ENCODE data around the gene CTRB1.
"Not testable (repeated sequence)": the region's sequence is repeated elsewhere in the genome, so short reads cannot be mapped to it uniquely, and the experiment has no call there.

The CTRB1 gene

DNA sequence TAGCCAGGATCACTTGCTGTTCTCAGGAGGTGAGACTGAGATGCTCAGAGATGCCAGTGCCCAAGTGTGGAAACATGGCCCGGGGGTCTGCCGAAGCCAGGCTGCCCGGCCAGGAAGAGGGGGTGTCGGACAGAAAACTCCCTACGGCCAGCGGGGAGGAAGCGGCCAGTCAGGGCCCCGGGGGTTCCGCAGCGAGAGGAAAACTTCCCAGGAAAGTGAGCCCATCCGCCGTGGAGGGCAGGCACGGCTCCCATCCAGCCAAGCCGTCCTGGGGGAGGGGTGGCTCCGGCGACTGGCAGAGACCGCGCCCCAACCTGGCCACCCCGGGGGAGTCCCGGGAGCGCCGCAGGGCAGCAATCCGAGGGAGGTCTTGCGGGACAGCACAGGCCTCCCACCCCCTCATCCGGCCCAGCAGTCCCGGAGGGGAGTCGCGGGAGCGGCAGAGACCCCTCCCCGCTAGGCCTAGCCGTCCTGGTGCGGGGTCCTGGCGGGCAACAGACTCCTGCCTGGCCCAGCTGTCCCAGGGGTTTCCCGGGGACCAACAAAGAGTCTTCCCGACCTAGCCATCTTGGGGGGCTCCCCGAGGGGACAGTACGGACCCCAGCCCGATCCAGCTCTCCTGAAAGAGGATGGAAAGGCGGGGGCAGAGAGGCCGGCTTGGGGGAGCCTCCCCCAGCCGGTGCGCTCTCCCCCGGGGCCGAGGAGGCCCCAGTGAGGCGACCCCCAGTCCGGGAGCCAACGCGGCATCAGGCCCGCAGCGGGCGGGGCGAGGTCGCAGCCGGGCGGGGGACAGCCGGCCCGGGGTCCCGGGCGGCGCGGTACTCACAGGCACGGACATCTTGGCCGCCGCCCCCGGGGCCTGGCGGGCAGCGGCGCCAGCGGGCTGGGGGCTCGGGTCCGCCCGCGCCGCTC, 46.5 kb downstream of the CTRB1 start:
- peak; percentile 69 for DNase-seq (ENCODE audit: insufficient read length)
- no peak for FAIRE-seq
- no peak for TF ChIP-seq TAF1 (IDR thresholded peaks at IDR 0.05; ENCODE audit: borderline replicate concordance, low read depth, low read length)
- TF ChIP-seq POLR2A (IDR thresholded peaks at IDR 0.05; ENCODE audit: low read depth, low read length) = no peak
- TF ChIP-seq POLR2AphosphoS5 (IDR thresholded peaks at IDR 0.05; ENCODE audit: low read depth, low read length) = no peak

DNA sequence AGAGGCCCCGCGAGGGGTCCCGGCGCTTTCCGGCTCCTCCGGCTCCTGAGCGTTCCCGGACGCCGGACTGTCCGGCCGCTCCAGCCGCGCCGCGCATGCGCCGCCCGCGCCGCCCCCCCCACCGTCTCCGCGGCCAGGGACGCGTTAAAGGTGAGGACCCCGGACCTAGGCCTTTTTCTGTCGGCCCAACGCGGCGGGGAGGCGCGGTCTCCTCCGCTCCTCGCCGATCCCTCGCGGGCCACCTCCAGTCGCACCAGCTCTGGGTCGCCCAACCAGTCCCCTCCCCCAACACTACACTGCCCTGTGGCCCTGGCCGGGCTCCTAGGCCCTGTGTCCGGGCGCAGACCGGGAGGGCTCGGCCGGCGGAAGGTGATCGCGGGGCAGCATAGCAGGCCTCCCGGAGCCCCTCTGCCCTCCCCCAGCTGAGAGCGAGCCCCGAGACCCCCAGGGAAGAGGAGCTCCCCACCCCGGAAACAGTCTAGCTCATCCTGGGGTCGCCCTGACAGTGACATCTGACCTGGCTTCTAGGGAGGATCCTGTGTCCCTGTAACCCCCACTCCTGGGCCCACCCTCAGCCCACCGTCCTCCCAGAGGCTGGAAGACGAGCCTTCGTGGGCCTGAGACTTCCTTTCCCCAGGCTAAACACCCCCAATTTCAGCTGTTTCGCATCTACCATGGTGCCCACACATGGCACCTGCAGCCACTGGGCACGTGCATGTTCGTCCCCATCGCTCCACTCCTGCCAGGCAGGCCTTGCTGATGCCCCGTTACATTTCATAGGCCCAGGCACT, 47.3 kb downstream of the CTRB1 start:
- peak; percentile 98 for DNase-seq (ENCODE audit: insufficient read length)
- TF ChIP-seq POLR2AphosphoS5 (IDR thresholded peaks at IDR 0.05; ENCODE audit: low read depth, low read length) = no peak
- FAIRE-seq = peak; percentile 69

DNA sequence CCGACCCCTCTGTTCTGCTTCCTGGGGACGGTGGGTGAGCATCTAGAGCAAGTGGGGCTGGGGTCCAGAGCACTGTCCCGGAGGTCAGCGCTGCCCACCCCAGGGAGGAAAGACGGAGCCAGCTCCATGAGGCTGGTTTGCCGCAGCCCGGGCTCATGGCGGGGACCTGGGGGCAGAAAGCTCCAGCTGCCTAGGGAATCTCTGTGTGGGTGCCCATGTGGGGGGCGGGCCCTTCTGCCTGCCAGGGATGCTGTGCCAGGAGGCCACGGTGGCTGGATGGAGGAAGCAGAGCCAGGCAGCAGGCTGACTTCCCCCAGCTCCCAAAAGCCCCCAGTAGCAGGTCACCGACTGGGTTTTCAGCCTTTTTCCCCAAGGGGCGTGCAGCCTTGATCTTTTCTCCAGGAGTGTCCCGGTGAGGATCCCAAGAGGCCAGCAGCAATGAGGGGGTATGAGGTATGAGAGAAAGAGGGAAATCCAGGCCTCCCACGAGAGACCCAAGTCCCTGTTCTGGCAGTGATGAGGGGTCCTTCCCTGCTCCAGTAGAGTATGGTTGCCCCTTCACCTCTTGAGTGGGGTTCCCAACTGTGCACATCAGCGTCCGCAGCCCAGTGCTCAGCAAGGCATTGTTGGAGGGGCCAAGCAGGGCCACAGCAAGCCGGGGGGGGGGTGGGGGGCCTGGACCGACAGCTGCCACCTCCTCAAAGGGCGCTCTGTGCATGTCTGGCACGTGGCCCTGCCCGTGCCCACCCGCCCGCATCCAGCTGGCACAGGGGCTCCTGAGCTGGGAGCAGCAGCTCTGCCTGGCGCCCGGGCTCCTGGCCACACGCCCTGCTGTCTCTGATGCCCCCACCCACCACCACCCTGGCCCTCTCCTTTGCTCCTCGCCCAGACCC, 48.2 kb downstream of the CTRB1 start:
- FAIRE-seq (no peak), DNase-seq (ENCODE audit: insufficient read length) (no peak)
- TF ChIP-seq POLR2A (IDR thresholded peaks at IDR 0.05; ENCODE audit: low read depth, low read length) (no peak), TAF1 (IDR thresholded peaks at IDR 0.05; ENCODE audit: borderline replicate concordance, low read depth, low read length) (no peak), POLR2AphosphoS5 (IDR thresholded peaks at IDR 0.05; ENCODE audit: low read depth, low read length) (no peak)

DNA sequence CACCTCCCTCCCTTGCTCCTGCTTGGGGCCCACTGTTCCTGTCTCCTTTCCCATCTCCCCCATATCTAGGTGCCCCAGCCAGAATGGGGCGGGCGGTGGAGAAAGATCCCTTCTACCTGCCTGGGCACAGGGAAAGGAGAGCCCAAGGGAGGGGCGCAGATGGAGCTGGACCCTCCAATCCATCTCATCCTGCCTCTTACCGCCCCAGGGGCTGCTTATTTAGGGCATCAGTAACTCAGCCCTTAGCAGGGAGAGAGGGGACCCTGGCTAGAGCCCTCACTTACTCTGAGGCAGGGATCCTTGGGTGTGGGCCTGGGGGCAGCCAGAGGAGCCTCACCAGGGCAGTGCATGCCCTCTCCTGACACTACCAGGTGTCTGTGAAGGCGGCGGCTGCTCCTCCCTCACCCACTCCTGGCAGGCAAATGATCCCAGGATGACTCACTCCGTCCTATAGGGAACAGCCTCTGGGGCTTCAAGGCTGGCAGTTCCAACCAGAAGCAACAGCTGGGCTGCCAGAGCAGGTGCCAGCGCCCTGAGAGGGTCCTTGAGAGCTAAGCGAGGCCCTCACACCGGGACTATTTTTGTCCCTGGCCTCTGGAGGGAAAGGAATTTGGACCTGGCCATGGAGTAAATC, 49.0 kb downstream of the CTRB1 start:
- DNase-seq (ENCODE audit: insufficient read length) (no peak), FAIRE-seq (no peak)
- TF ChIP-seq TAF1 (IDR thresholded peaks at IDR 0.05; ENCODE audit: borderline replicate concordance, low read depth, low read length) = no peak
- no peak for TF ChIP-seq POLR2A (IDR thresholded peaks at IDR 0.05; ENCODE audit: low read depth, low read length)
- no peak for TF ChIP-seq POLR2AphosphoS5 (IDR thresholded peaks at IDR 0.05; ENCODE audit: low read depth, low read length)

DNA sequence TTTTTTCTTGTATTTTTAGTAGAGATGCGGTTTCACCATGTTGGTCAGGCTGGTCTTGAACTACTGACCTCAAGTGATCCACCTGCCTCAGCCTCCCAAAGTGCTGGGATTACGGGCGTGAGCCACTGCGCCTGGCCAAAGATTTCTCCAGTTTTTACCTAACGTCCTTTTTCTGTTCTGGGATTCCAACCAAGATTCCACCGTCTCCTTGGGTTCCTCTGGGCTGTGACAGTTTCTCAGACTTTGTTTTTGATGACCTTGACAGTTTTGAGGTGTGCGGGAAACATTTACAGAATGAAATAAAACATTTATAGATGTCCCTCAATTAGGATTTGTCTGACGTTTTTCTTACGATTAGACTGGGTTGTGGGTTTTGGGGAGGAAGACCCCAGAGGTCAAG, 50.6 kb downstream of the CTRB1 start:
- FAIRE-seq; DNase-seq (ENCODE audit: insufficient read length): not testable (repeated sequence)

DNA sequence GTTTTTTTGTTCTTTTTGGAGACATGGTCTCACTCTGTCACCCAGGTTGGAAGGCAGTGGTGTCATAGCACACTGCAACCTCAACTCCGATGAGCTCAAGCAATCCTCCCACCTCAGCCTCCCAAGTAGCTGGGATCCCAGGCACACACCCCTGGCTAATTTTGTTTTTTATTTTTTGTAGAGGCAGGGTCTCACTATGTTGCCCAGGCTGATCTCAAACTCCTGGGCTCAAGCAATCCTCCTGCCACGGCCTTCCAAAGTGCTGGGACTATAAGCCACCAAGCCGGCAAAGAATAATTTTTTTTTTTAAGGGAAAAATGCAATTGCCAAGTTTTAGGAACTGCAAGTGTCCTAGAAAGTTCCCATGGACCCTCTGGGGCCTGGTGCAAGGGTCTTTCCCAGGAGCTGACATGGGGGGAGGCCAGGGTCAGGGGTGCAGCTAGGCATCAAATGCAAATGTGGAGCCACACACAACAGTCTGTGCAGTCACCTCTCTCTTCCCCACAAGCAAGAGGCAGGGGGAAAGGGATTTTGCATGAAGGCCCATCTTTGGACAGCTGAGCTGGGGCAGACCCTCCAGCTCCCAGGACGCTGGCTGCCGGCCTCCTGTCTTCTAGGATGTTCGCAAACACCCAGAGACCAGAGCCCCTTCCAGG, 52.8 kb downstream of the CTRB1 start:
- TF ChIP-seq TAF1 (IDR thresholded peaks at IDR 0.05; ENCODE audit: borderline replicate concordance, low read depth, low read length) (no peak), POLR2A (IDR thresholded peaks at IDR 0.05; ENCODE audit: low read depth, low read length) (no peak), POLR2AphosphoS5 (IDR thresholded peaks at IDR 0.05; ENCODE audit: low read depth, low read length) (no peak)
- DNase-seq (ENCODE audit: insufficient read length) (no peak), FAIRE-seq (no peak)

DNA sequence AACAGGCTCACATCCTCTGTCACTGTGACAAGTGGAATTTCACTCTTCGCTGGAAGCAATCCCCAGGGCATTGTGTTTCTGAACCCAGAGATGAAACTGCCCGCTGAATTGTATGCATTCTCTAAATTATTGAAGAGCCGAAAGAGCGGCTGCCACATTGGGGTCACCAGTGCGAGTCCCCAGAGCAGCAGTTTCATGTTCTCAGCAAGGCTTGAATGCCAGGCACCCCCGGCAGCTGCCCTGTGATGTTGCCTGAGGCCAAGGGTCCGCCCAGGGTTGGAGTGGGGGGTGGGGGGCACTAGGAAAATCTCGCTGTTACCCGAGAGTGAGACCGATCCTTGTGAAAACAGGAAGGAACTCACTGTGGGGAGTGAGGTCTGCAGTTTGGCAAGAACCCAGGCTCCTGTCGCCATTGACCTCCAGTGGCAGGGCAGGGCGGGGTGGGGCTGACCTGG, 53.3 kb downstream of the CTRB1 start:
- TF ChIP-seq POLR2AphosphoS5 (IDR thresholded peaks at IDR 0.05; ENCODE audit: low read depth, low read length) (no peak), POLR2A (IDR thresholded peaks at IDR 0.05; ENCODE audit: low read depth, low read length) (no peak)
- FAIRE-seq = no peak

DNA sequence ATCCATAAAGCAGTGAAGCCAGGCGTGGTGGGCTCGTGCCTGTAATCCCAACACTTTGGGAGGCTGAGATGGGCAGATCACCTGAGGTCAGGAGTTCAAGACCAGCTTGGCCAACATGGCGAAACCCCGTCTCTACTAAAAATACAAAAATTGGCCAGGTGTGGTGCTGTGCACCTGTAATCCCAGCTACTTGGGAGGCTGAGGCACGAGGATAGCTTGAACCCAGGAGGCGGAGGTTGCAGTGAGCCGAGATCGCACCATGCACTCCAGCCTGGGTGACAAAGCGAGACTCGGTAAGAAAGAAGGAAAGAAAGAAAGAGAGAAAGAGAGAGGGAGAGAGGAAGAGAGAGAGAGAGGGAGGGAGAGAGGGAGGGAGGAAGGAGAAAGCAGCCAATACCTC, 53.8 kb downstream of the CTRB1 start:
- not testable (repeated sequence) for FAIRE-seq; DNase-seq (ENCODE audit: insufficient read length)

More for the DNA sequence above, 53.3 kb downstream of the CTRB1 start:
- no peak for DNase-seq (ENCODE audit: insufficient read length)

DNA sequence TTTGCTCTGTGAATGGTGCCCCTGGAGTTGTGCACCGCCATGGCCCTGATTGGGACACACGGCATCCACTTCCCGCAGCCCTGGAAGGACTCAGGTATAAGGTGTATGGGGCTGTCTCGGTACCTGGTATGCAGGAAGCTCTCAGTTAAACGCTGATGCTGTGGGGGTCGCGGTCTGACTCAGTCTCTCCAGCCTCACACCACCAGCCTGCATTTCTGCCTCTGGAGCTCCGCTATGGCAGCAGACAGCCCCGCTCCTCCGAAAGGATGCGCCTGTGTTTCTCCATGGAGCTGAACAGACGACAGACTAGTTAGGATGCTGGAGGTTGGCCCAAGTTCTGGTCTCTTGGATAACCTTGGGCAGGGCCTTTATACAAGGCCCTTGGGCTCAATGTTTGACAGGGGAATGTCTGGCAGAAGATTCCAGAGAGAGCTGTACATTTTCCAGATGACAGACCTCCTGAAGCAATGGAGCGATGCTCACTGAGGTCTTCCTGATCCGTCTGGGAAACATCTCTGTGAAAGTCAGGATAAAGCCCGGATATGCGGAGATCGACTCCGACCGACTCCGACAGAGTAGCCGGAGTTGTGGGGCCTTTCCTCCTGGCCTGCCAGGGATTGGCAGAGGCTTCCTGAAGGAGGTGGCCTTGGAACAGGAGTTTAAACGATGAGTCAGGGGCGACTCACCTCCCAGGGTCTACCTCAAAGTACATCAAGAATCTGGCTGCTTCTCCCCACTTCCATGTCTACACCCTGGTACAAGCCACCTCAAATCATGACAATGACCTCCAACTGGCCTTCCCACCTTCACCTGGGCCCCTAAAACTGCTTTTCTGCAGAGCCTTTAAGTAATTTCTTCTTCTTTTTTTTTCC, 54.5 kb downstream of the CTRB1 start:
- TF ChIP-seq TAF1 (IDR thresholded peaks at IDR 0.05; ENCODE audit: borderline replicate concordance, low read depth, low read length) = no peak
- TF ChIP-seq POLR2A (IDR thresholded peaks at IDR 0.05; ENCODE audit: low read depth, low read length) = no peak
- FAIRE-seq = no peak
- no peak for DNase-seq (ENCODE audit: insufficient read length)
